Measurements from ENCODE around the gene PDE7B.

The PDE7B gene

DNA sequence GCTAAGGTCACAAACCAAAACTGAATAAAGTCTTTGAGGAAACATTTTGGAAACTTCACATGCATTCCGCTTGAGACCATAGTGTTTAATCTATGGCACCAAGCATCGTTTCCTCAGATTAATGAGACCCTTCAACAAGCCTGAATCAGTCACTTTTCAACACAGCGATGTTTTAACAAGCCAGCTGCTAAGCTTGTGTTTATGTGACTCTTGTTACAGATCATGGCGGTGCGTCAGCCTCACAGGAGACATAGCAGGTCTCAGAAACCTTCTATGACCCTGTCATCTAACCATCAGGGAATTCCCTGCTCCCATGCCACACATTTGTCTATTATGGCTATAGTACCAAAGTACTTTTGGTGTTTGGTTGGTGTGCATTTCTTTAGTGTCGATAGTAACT, 341.4 kb downstream of the PDE7B start:
- no peak for DNase-seq (ENCODE audit: low read depth in 1 of 2, low spot score in 1 of 2)
- H3K27me3 ChIP-seq (ENCODE audit: insufficient read depth, poor library complexity, severe bottlenecking): peaks cover 3% of the 10 kb centered on the region
- TF ChIP-seq, protein P1, sequence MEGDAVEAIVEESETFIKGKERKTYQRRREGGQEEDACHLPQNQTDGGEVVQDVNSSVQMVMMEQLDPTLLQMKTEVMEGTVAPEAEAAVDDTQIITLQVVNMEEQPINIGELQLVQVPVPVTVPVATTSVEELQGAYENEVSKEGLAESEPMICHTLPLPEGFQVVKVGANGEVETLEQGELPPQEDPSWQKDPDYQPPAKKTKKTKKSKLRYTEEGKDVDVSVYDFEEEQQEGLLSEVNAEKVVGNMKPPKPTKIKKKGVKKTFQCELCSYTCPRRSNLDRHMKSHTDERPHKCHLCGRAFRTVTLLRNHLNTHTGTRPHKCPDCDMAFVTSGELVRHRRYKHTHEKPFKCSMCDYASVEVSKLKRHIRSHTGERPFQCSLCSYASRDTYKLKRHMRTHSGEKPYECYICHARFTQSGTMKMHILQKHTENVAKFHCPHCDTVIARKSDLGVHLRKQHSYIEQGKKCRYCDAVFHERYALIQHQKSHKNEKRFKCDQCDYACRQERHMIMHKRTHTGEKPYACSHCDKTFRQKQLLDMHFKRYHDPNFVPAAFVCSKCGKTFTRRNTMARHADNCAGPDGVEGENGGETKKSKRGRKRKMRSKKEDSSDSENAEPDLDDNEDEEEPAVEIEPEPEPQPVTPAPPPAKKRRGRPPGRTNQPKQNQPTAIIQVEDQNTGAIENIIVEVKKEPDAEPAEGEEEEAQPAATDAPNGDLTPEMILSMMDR (IDR thresholded peaks at IDR 0.05; ENCODE audit: insufficient read depth, low read length): no peak
- TF ChIP-seq POLR2AphosphoS5 (IDR thresholded peaks at IDR 0.05; ENCODE audit: low read depth) (no peak), SPI1 (IDR thresholded peaks at IDR 0.05; ENCODE audit: borderline replicate concordance, low read depth) (no peak), GABPA (IDR thresholded peaks at IDR 0.05; ENCODE audit: low read depth) (no peak)
- TF ChIP-seq, protein P2, sequence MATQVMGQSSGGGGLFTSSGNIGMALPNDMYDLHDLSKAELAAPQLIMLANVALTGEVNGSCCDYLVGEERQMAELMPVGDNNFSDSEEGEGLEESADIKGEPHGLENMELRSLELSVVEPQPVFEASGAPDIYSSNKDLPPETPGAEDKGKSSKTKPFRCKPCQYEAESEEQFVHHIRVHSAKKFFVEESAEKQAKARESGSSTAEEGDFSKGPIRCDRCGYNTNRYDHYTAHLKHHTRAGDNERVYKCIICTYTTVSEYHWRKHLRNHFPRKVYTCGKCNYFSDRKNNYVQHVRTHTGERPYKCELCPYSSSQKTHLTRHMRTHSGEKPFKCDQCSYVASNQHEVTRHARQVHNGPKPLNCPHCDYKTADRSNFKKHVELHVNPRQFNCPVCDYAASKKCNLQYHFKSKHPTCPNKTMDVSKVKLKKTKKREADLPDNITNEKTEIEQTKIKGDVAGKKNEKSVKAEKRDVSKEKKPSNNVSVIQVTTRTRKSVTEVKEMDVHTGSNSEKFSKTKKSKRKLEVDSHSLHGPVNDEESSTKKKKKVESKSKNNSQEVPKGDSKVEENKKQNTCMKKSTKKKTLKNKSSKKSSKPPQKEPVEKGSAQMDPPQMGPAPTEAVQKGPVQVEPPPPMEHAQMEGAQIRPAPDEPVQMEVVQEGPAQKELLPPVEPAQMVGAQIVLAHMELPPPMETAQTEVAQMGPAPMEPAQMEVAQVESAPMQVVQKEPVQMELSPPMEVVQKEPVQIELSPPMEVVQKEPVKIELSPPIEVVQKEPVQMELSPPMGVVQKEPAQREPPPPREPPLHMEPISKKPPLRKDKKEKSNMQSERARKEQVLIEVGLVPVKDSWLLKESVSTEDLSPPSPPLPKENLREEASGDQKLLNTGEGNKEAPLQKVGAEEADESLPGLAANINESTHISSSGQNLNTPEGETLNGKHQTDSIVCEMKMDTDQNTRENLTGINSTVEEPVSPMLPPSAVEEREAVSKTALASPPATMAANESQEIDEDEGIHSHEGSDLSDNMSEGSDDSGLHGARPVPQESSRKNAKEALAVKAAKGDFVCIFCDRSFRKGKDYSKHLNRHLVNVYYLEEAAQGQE (IDR thresholded peaks at IDR 0.05; ENCODE audit: insufficient replicate concordance, low read depth): no peak
- no peak overlapping the region for H3K4me3 ChIP-seq (replicated peaks; ENCODE audit: insufficient read depth, low read length)
- H3K27ac ChIP-seq (replicated peaks): no peak overlapping the region

DNA sequence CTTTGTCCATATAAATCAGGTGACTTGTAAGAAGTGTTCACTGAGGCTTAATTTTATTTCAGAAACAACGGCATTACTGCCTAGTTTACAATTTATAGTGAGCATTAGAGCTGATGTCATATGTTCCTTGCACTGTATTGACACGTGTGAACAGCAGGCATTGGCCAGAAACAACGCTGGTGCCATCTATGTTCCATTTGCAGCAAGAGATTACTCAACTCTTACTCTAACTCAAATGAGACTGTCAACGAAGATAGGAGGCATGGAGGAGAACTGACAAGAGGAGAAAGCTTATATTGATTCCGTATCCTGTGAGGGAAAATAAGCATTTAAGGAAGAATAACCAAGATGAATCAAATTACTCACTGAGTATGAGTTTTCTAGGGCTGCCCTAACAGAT, 350.2 kb downstream of the PDE7B start:
- Histone ChIP-seq H3K27ac (replicated peaks) (no peak overlapping the region), H3K4me3 (replicated peaks; ENCODE audit: insufficient read depth, low read length) (no peak overlapping the region), H3K27me3 (ENCODE audit: insufficient read depth, poor library complexity, severe bottlenecking) (peaks cover 3% of the 10 kb centered on the region)
- no peak for DNase-seq (ENCODE audit: low read depth in 1 of 2, low spot score in 1 of 2)
- TF ChIP-seq, protein P1 (IDR thresholded peaks at IDR 0.05; ENCODE audit: insufficient read depth, low read length): no peak
- TF ChIP-seq, protein P2 (IDR thresholded peaks at IDR 0.05; ENCODE audit: insufficient replicate concordance, low read depth): no peak
- TF ChIP-seq SPI1 (IDR thresholded peaks at IDR 0.05; ENCODE audit: borderline replicate concordance, low read depth) (no peak), POLR2AphosphoS5 (IDR thresholded peaks at IDR 0.05; ENCODE audit: low read depth) (no peak), GABPA (IDR thresholded peaks at IDR 0.05; ENCODE audit: low read depth) (no peak)

DNA sequence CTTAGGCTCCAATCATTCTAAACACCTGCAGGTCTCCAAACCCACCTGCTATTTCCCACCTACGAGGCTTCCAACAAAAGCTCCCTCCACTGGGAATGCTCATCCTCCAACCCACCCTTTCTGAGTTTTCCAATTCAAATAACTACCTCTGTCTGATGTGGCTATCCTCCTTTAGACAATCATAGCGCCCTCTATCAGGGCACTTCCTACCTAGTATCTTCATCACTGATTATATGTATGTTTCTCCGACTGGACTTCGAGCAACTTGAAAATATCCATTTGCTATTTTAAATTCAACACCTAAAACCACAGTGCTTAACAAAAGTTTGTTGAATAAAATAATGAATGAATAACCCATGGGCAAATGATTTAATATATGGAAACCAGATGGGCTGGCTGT, 357.3 kb downstream of the PDE7B start:
- TF ChIP-seq GABPA (IDR thresholded peaks at IDR 0.05; ENCODE audit: low read depth) (no peak), SPI1 (IDR thresholded peaks at IDR 0.05; ENCODE audit: borderline replicate concordance, low read depth) (no peak), POLR2AphosphoS5 (IDR thresholded peaks at IDR 0.05; ENCODE audit: low read depth) (no peak)
- Histone ChIP-seq H3K4me3 (replicated peaks; ENCODE audit: insufficient read depth, low read length) (no peak overlapping the region), H3K27ac (replicated peaks) (no peak overlapping the region), H3K27me3 (ENCODE audit: insufficient read depth, poor library complexity, severe bottlenecking) (no peaks in the 10 kb centered on the region)
- DNase-seq (ENCODE audit: low read depth in 1 of 2, low spot score in 1 of 2): no peak

DNA sequence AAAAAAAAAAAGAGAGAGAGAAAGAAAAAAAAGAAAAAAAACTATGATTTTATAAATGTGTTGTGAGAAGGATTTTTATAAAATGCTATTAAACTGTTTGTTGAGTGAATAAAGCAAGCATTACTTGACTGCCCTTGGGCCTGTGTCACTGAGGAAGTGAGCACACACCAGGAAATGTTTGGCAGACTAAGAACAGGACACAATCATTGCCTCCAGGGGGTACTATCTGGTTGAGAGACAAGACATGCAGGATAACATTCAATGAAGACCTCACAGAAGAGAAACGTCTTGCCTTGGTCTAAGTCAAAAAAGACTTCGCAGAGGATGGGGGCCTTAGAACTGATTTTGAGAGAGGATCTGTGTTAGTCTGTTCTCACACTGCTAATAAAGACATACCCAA, 358.0 kb downstream of the PDE7B start:
- no peak overlapping the region for H3K4me3 ChIP-seq (replicated peaks; ENCODE audit: insufficient read depth, low read length)
- no peak for DNase-seq (ENCODE audit: low read depth in 1 of 2, low spot score in 1 of 2)
- no peaks in the 10 kb centered on the region for H3K27me3 ChIP-seq (ENCODE audit: insufficient read depth, poor library complexity, severe bottlenecking)
- no peak overlapping the region for H3K27ac ChIP-seq (replicated peaks)
- no peak for TF ChIP-seq SPI1 (IDR thresholded peaks at IDR 0.05; ENCODE audit: borderline replicate concordance, low read depth)
- no peak for TF ChIP-seq POLR2AphosphoS5 (IDR thresholded peaks at IDR 0.05; ENCODE audit: low read depth)
- TF ChIP-seq, protein P1 (IDR thresholded peaks at IDR 0.05; ENCODE audit: insufficient read depth, low read length): no peak
- no peak for TF ChIP-seq GABPA (IDR thresholded peaks at IDR 0.05; ENCODE audit: low read depth)
- TF ChIP-seq, protein P2 (IDR thresholded peaks at IDR 0.05; ENCODE audit: insufficient replicate concordance, low read depth): no peak
